Adrenal gland (tissue), 5 donors: ENCODE measurements around the gene PUS7L.

Experiments
- POLR2A ChIP-seq, 2 donors: fragments of 450-650 bp; IDR thresholded peaks; one replicate each; pipeline ENCODE4 v1.6.1; 2017; ENCODE audit warnings: antibody characterized with exemption in 2 of 2, mild to moderate bottlenecking in 2 of 2, moderate library complexity in 1 of 2
- TF ChIP-seq, protein P1 (sequence below), 6 experiments: fragments of 450-650 bp in 4 of 6; fragments of 200-600 bp in 2 of 6; sonication (generic) in 1 of 6; IDR thresholded peaks; 1 replicate in 5 of 6; 2 replicates in 1 of 6; pipeline versions ENCODE4 v1.5.1 to v1.8.0; 2016 to 2021; ENCODE audit warnings: antibody characterized with exemption in 6 of 6, mild to moderate bottlenecking in 2 of 6, moderate library complexity in 1 of 6
- donor health status: DM: no; HTN: no; CAD: no.

DNA sequence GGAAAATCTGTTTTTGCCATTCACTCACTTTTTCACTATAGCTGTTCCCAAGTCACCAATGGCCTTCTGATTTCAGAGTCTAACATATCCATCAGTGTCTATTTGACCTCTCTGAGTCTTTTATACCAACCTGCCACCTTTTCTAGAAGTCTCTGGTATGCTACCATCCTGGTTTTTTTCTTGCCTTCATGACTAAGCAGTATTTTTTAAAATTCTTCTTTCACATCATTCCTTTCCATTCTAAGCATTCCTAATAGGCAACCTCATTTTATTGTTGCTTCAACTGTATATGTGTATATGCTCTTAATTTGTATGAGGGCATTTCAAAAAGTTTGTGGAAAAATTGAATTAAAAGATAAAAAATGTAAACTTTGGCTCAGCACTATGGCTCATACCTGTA lies 5.2 kb upstream of the PUS7L start:
- TF ChIP-seq, protein P1, sequence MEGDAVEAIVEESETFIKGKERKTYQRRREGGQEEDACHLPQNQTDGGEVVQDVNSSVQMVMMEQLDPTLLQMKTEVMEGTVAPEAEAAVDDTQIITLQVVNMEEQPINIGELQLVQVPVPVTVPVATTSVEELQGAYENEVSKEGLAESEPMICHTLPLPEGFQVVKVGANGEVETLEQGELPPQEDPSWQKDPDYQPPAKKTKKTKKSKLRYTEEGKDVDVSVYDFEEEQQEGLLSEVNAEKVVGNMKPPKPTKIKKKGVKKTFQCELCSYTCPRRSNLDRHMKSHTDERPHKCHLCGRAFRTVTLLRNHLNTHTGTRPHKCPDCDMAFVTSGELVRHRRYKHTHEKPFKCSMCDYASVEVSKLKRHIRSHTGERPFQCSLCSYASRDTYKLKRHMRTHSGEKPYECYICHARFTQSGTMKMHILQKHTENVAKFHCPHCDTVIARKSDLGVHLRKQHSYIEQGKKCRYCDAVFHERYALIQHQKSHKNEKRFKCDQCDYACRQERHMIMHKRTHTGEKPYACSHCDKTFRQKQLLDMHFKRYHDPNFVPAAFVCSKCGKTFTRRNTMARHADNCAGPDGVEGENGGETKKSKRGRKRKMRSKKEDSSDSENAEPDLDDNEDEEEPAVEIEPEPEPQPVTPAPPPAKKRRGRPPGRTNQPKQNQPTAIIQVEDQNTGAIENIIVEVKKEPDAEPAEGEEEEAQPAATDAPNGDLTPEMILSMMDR (IDR thresholded peaks at IDR 0.05): no peak
- TF ChIP-seq POLR2A (IDR thresholded peaks at IDR 0.05): no peak
